ENCODE data around the gene VANGL2.

The VANGL2 gene

GRCh38 chr1:160474392-160475242 lies 74.3 kb downstream of the VANGL2 start:
- H3K4me3 ChIP-seq (ENCODE audit: low read length), result no peak overlapping the region
- no peaks in the 10 kb centered on the region for H3K36me3 ChIP-seq (ENCODE audit: insufficient read depth, low read length)
- peaks cover 8% of the 10 kb centered on the region for H3K27me3 ChIP-seq (ENCODE audit: insufficient read depth, low read length)
- no peak overlapping the region for H2AFZ ChIP-seq (ENCODE audit: low read depth, low read length)
- H3K4me1 ChIP-seq (ENCODE audit: insufficient read depth, low read length), result peaks cover 6% of the 10 kb centered on the region
- H3K9me3 ChIP-seq (ENCODE audit: low read length), result no peaks in the 10 kb centered on the region

Measured in neuron (in vitro differentiated cells).